ENCODE results near the gene PTPRD.

Gene PTPRD

GRCh38 chr9:8627976-8628679, 1984.7 kb downstream of the PTPRD start:
- Histone ChIP-seq H3K4me2 (ENCODE audit: low read length) (no peak overlapping the region), H3K4me1 (ENCODE audit: control insufficient read depth, low read length) (no peaks in the 10 kb centered on the region), H3K9me2 (replicated peaks; ENCODE audit: control insufficient read depth, low read length) (no peaks in the 10 kb centered on the region), H3K27ac (ENCODE audit: low read depth, low read length) (no peak overlapping the region), H3K4me3 (ENCODE audit: low read length) (no peak overlapping the region), H3F3A (ENCODE audit: control insufficient read depth, insufficient read depth) (no peaks in the 10 kb centered on the region), H3K79me2 (ENCODE audit: control insufficient read depth, low read length) (no peaks in the 10 kb centered on the region), H4K20me1 (ENCODE audit: control insufficient read depth, insufficient read depth, low read depth, low read length) (no peaks in the 10 kb centered on the region), H3K9me3 (ENCODE audit: control insufficient read depth, insufficient read depth, low read length) (no peaks in the 10 kb centered on the region), H3K27me3 (ENCODE audit: control insufficient read depth, low read length) (no peaks in the 10 kb centered on the region), H3K36me3 (ENCODE audit: control insufficient read depth, low read length) (no peaks in the 10 kb centered on the region)
- no peak for TF ChIP-seq EZH2phosphoT487 (IDR thresholded peaks at IDR 0.05; ENCODE audit: borderline replicate concordance, low read length)
- TF ChIP-seq, protein P1, sequence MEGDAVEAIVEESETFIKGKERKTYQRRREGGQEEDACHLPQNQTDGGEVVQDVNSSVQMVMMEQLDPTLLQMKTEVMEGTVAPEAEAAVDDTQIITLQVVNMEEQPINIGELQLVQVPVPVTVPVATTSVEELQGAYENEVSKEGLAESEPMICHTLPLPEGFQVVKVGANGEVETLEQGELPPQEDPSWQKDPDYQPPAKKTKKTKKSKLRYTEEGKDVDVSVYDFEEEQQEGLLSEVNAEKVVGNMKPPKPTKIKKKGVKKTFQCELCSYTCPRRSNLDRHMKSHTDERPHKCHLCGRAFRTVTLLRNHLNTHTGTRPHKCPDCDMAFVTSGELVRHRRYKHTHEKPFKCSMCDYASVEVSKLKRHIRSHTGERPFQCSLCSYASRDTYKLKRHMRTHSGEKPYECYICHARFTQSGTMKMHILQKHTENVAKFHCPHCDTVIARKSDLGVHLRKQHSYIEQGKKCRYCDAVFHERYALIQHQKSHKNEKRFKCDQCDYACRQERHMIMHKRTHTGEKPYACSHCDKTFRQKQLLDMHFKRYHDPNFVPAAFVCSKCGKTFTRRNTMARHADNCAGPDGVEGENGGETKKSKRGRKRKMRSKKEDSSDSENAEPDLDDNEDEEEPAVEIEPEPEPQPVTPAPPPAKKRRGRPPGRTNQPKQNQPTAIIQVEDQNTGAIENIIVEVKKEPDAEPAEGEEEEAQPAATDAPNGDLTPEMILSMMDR (IDR thresholded peaks at IDR 0.05; ENCODE audit: low read depth, low read length, poor library complexity, severe bottlenecking) = no peak

DNA sequence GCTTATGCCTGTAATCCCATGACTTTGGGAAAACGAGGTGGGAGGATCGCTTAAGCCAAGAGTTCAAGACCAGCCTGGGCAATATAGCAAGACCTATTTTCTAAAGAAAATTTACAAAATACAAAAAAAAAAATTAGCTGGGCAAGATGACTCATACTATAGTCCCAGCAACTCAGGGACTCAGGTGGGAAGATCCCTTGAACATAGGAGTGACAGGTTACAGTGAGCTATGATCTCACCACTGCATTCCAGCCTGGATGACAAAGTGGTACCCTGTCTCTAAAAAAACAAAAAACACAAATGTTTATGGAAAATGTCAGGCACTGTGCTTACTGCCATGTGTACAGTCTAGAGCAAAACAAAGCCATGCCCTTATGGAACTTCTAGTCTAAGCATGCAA, 1989.9 kb downstream of the PTPRD start:
- H3K27ac ChIP-seq (ENCODE audit: low read depth, low read length) = no peak overlapping the region
- no peak overlapping the region for H3K4me2 ChIP-seq (ENCODE audit: low read length)
- no peaks in the 10 kb centered on the region for H3K27me3 ChIP-seq (ENCODE audit: control insufficient read depth, low read length)
- H3K79me2 ChIP-seq (ENCODE audit: control insufficient read depth, low read length) = no peaks in the 10 kb centered on the region
- no peaks in the 10 kb centered on the region for H3K9me2 ChIP-seq (replicated peaks; ENCODE audit: control insufficient read depth, low read length)
- H3K36me3 ChIP-seq (ENCODE audit: control insufficient read depth, low read length) = no peaks in the 10 kb centered on the region
- no peaks in the 10 kb centered on the region for H3K9me3 ChIP-seq (ENCODE audit: control insufficient read depth, insufficient read depth, low read length)
- no peaks in the 10 kb centered on the region for H3K4me1 ChIP-seq (ENCODE audit: control insufficient read depth, low read length)
- TF ChIP-seq, protein P1 (IDR thresholded peaks at IDR 0.05; ENCODE audit: low read depth, low read length, poor library complexity, severe bottlenecking) = no peak
- no peak for TF ChIP-seq EZH2phosphoT487 (IDR thresholded peaks at IDR 0.05; ENCODE audit: borderline replicate concordance, low read length)
- H3F3A ChIP-seq (ENCODE audit: control insufficient read depth, insufficient read depth) = no peaks in the 10 kb centered on the region
- H3K4me3 ChIP-seq (ENCODE audit: low read length) = no peak overlapping the region
- H4K20me1 ChIP-seq (ENCODE audit: control insufficient read depth, insufficient read depth, low read depth, low read length) = no peaks in the 10 kb centered on the region

GRCh38 chr9:8622222-8622802, 1990.5 kb downstream of the PTPRD start:
- Histone ChIP-seq H3K79me2 (ENCODE audit: control insufficient read depth, low read length) (no peaks in the 10 kb centered on the region), H3K27me3 (ENCODE audit: control insufficient read depth, low read length) (no peaks in the 10 kb centered on the region), H3K36me3 (ENCODE audit: control insufficient read depth, low read length) (no peaks in the 10 kb centered on the region), H3K27ac (ENCODE audit: low read depth, low read length) (no peak overlapping the region), H3F3A (ENCODE audit: control insufficient read depth, insufficient read depth) (no peaks in the 10 kb centered on the region), H4K20me1 (ENCODE audit: control insufficient read depth, insufficient read depth, low read depth, low read length) (no peaks in the 10 kb centered on the region), H3K9me2 (replicated peaks; ENCODE audit: control insufficient read depth, low read length) (no peaks in the 10 kb centered on the region), H3K4me1 (ENCODE audit: control insufficient read depth, low read length) (no peaks in the 10 kb centered on the region), H3K9me3 (ENCODE audit: control insufficient read depth, insufficient read depth, low read length) (no peaks in the 10 kb centered on the region), H3K4me3 (ENCODE audit: low read length) (no peak overlapping the region), H3K4me2 (ENCODE audit: low read length) (no peak overlapping the region)
- TF ChIP-seq EZH2phosphoT487 (IDR thresholded peaks at IDR 0.05; ENCODE audit: borderline replicate concordance, low read length) = no peak
- TF ChIP-seq, protein P1 (IDR thresholded peaks at IDR 0.05; ENCODE audit: low read depth, low read length, poor library complexity, severe bottlenecking) = no peak

Data from DOHH2 (cell line).